Neuronal stem cell (in vitro differentiated cells): ENCODE results near the gene C10orf71.

Source experiments
- DNase-seq: peaks from one replicate; pipeline ENCODE4 v3.0.0-alpha.2; 2013; ENCODE audit warnings: low spot score
- H2AFZ ChIP-seq: one replicate; pipeline ENCODE4 v1.6.1; 2013; ENCODE audit warnings: mild to moderate bottlenecking, low read length, inconsistent platforms
- H2AK5ac ChIP-seq: 2 replicates; pipeline ENCODE4 v1.6.1; 2013; ENCODE audit warnings: low read depth, mild to moderate bottlenecking, inconsistent platforms, low read length, moderate library complexity, mixed read lengths
- H2BK120ac ChIP-seq: 2 replicates; pipeline ENCODE4 v1.6.1; 2013; ENCODE audit warnings: low read depth, mild to moderate bottlenecking, inconsistent platforms, low read length, moderate library complexity, mixed read lengths
- H2BK12ac ChIP-seq: one replicate; pipeline ENCODE4 v1.6.1; 2013; ENCODE audit warnings: low read length, inconsistent platforms
- H2BK15ac ChIP-seq: 2 replicates; pipeline ENCODE4 v1.6.1; 2013; ENCODE audit warnings: mild to moderate bottlenecking, low read length, inconsistent platforms, mixed read lengths
- H2BK5ac ChIP-seq: one replicate; pipeline ENCODE4 v1.6.1; 2013; ENCODE audit warnings: inconsistent platforms, mild to moderate bottlenecking, low read length, moderate library complexity
- H3K14ac ChIP-seq: one replicate; pipeline ENCODE4 v1.6.1; 2013; ENCODE audit warnings: low read length, inconsistent platforms
- H3K18ac ChIP-seq: 2 replicates; pipeline ENCODE4 v1.6.1; 2013; ENCODE audit warnings: low read length, inconsistent platforms
- H3K23ac ChIP-seq: 2 replicates; pipeline ENCODE4 v1.6.1; 2013; ENCODE audit warnings: low read depth, mild to moderate bottlenecking, mixed read lengths, low read length, inconsistent platforms; ENCODE audit not compliant: poor library complexity
- H3K27ac ChIP-seq: replicated peaks from 3 replicates; pipeline ENCODE4 v1.5.1; 2013; ENCODE audit warnings: low read length, inconsistent platforms
- H3K27me3 ChIP-seq, 3 experiments: 2 replicates each; pipeline ENCODE4 v1.6.1; 2013; ENCODE audit warnings: low read length in 3 of 3, mild to moderate bottlenecking in 2 of 3, inconsistent platforms in 1 of 3, low read depth in 1 of 3, mixed read lengths in 1 of 3, moderate library complexity in 1 of 3; ENCODE audit not compliant: control insufficient read depth in 3 of 3, insufficient read depth in 3 of 3
- H3K36me3 ChIP-seq, 2 donors: replicated peaks in 1 of 2; 2 replicates each; pipeline ENCODE4 v1.6.1; 2013; ENCODE audit warnings: low read length in 2 of 2; ENCODE audit not compliant: control insufficient read depth in 2 of 2, insufficient read depth in 2 of 2
- H3K4ac ChIP-seq: 2 replicates; pipeline ENCODE4 v1.6.1; 2013; ENCODE audit warnings: inconsistent platforms, mild to moderate bottlenecking, low read length, moderate library complexity
- H3K4me1 ChIP-seq, 2 donors: 1 replicate in 1 of 2; 2 replicates in 1 of 2; pipeline ENCODE4 v1.6.1; 2013; ENCODE audit warnings: low read length in 2 of 2, low read depth in 1 of 2; ENCODE audit not compliant: control insufficient read depth in 2 of 2, insufficient read depth in 1 of 2
- H3K4me2 ChIP-seq: one replicate; pipeline ENCODE4 v1.6.1; 2013; ENCODE audit warnings: mild to moderate bottlenecking, low read length, inconsistent platforms; ENCODE audit not compliant: insufficient read depth, poor library complexity, severe bottlenecking
- H3K4me3 ChIP-seq, 2 donors: 2 replicates each; pipeline ENCODE4 v1.5.1; 2013; ENCODE audit warnings: low read length in 2 of 2, mild to moderate bottlenecking in 2 of 2, inconsistent platforms in 1 of 2, moderate library complexity in 1 of 2
- H3K79me1 ChIP-seq: one replicate; pipeline ENCODE4 v1.6.1; 2013; ENCODE audit warnings: low read depth, mild to moderate bottlenecking, inconsistent platforms, low read length, moderate library complexity
- H3K9ac ChIP-seq: one replicate; pipeline ENCODE4 v1.6.1; 2013; ENCODE audit warnings: mild to moderate bottlenecking, low read depth, low read length, inconsistent platforms; ENCODE audit not compliant: poor library complexity
- H3K9me3 ChIP-seq, 2 donors: replicated peaks in 1 of 2; 2 replicates each; pipeline versions ENCODE3 to v1.6.1; 2013; ENCODE audit warnings: low read length in 2 of 2, mild to moderate bottlenecking in 2 of 2, inconsistent platforms in 1 of 2, low read depth in 1 of 2, mixed read lengths in 1 of 2, moderate library complexity in 1 of 2; ENCODE audit not compliant: control insufficient read depth in 2 of 2, insufficient read depth in 1 of 2
- H4K8ac ChIP-seq: one replicate; pipeline ENCODE4 v1.6.1; 2013; ENCODE audit warnings: low read depth, mild to moderate bottlenecking, inconsistent platforms, low read length, moderate library complexity
- H4K91ac ChIP-seq: one replicate; pipeline ENCODE4 v1.6.1; 2013; ENCODE audit warnings: low read length, low read depth, mild to moderate bottlenecking, inconsistent platforms; ENCODE audit not compliant: poor library complexity
- WGBS, 2 donors: extraction: QIAGEN DNeasy Blood & Tissue Kit; methylation state at CpG; one replicate each; pipeline ENCODE4 v1.1.7; 2013; ENCODE audit warnings: missing lambda C conversion rate in 2 of 2, mixed read lengths in 1 of 2; ENCODE audit not compliant: insufficient read length in 2 of 2, insufficient replicate concordance in 1 of 2; ENCODE audit errors: extremely low coverage in 2 of 2; 5-methylcytosine and 5-hydroxymethylcytosine counted together

Gene C10orf71

DNA sequence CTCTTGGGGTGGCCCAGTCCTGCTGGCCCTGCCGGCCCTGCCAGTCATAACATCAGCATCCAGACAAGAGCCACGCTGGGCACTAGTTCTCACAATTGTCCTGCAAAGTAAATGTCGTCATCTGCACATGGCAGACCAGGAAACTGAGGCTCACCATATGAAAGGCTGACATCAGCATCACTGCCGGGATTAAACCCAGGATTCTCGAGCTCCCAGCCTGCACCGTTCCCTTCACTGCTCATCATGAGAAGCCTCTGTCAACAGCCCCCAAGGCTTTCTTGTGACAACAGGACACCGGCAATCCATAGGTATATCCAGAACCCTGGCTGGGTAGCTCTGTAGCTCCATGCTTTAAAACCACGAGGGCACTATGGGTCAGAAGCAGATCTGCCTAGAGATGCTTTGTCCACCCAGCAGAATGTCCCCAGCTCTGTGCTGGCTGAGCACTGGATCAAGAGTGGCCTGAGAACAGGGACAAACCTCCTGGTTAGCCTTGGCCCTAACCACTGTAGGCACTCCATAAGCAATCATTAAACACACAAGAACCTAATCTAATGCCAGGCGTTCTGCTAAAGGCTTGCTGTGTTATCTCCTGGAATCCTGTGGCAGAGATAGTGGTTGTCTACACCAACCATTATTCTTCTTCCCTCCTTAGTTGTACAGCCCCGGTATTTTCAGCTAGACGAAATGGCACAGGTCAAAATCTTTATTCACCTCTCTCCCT, 41.2 kb upstream of the C10orf71 start:
- Histone ChIP-seq H3K4me2 (no peak overlapping the region), H3K27me3 (peaks cover 0 to 2% (median 0%) of the 10 kb centered on the region in 3 experiments), H3K9me3 (no peaks in the 10 kb centered on the region), H2AFZ (no peak overlapping the region), H3K14ac (no peak overlapping the region), H3K4me1 (no peaks in the 10 kb centered on the region), H3K23ac (no peak overlapping the region), H2BK120ac (no peak overlapping the region), H2BK15ac (no peak overlapping the region), H3K79me1 (peaks cover 1% of the 10 kb centered on the region), H3K18ac (no peak overlapping the region), H3K36me3 (no peaks in the 10 kb centered on the region), H3K4me3 (no peak overlapping the region), H3K27ac (no peak overlapping the region), H3K9ac (no peak overlapping the region), H3K4ac (no peak overlapping the region), H2BK12ac (no peak overlapping the region), H2BK5ac (no peak overlapping the region), H4K91ac (no peak overlapping the region), H2AK5ac (no peak overlapping the region), H4K8ac (no peak overlapping the region)
- DNase-seq = no peak
- no CpG with 5 or more reads among the region's 11 CpGs for WGBS, 2 donors

DNA sequence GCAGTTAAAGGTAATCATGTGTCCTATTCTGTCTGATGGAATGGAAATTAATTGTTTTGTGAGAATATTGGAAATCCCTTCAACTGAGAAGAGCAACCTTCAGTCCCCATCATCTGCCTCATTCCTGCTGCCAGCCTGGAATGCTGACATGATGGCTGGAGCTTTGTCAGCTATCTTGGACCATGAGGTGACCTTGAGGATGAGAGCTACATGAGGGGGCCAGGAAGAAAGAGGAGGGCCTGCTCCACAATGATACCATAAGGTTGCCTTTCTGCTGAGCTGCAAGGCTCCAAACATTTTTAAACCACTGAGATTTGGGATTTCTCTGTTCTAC, 40.7 kb upstream of the C10orf71 start:
- no peaks in the 10 kb centered on the region for H3K36me3 ChIP-seq

DNA sequence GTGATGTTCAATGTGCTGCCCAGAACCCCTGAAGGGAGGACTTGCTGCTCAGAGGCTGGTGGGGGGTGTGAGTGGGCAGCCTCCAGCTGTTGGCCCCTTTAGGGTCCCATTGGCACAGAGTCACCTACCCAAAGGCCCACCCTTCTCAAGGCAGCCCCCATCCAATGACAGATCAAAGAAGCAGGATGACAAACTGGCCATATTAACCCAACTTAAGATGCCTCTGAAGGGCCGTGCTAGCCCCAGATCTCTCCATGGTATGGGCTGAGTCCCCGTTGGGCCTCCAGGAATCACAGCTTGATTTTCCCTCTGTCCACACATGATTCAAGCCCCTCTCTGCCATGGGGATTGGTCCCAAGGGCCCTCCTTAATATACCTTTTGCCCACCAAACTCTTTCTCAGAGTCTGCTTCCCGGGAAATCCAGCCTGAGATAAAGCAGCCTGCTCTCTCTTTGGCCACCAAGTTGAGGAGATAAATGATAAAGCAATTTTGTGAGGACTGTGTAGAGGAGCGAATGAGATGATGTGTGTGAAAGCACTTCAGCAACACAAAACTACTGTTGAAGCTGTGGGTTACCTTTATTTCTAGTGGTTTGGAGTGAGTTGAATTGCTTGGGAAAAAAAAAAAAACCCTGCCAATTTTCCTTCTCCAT, 38.2 kb upstream of the C10orf71 start:
- no CpG with 5 or more reads among the region's 4 CpGs for WGBS, 2 donors
- no peaks in the 10 kb centered on the region for H3K4me1 ChIP-seq
- no peak overlapping the region for H2BK12ac ChIP-seq
- peak overlapping the region; percentile 38 for H3K14ac ChIP-seq
- H2BK120ac ChIP-seq = no peak overlapping the region
- no peak overlapping the region for H4K8ac ChIP-seq
- H3K4me3 ChIP-seq = no peak overlapping the region
- H4K91ac ChIP-seq = no peak overlapping the region
- peaks cover 0 to 7% of the 10 kb centered on the region in 2 donors for H3K9me3 ChIP-seq
- H3K9ac ChIP-seq = no peak overlapping the region
- no peak for DNase-seq
- no peak overlapping the region for H2AK5ac ChIP-seq
- peak overlapping the region; percentile 50 for H3K23ac ChIP-seq
- no peaks in the 10 kb centered on the region for H3K79me1 ChIP-seq
- H2BK5ac ChIP-seq = no peak overlapping the region
- no peak overlapping the region for H2BK15ac ChIP-seq
- H3K27me3 ChIP-seq = no peaks in the 10 kb centered on the region
- no peak overlapping the region for H2AFZ ChIP-seq
- no peak overlapping the region for H3K27ac ChIP-seq
- peak overlapping the region; percentile 35 for H3K18ac ChIP-seq
- no peaks in the 10 kb centered on the region for H3K36me3 ChIP-seq
- H3K4ac ChIP-seq = no peak overlapping the region
- no peak overlapping the region for H3K4me2 ChIP-seq

More for the DNA sequence above, 40.7 kb upstream of the C10orf71 start:
- H2AFZ ChIP-seq = no peak overlapping the region
- DNase-seq = no peak
- peaks cover 1% of the 10 kb centered on the region for H3K79me1 ChIP-seq
- no peak overlapping the region for H3K4ac ChIP-seq
- H3K18ac ChIP-seq = no peak overlapping the region
- H3K23ac ChIP-seq = no peak overlapping the region
- H2AK5ac ChIP-seq = no peak overlapping the region
- H2BK5ac ChIP-seq = no peak overlapping the region
- no peak overlapping the region for H3K27ac ChIP-seq
- H3K27me3 ChIP-seq = peaks cover 0 to 2% (median 0%) of the 10 kb centered on the region in 3 experiments
- H4K91ac ChIP-seq = no peak overlapping the region
- H3K4me3 ChIP-seq = no peak overlapping the region
- no peak overlapping the region for H2BK15ac ChIP-seq
- H3K4me1 ChIP-seq = no peaks in the 10 kb centered on the region
- no peak overlapping the region for H2BK12ac ChIP-seq
- H3K9me3 ChIP-seq = no peaks in the 10 kb centered on the region
- H3K14ac ChIP-seq = no peak overlapping the region
- no peak overlapping the region for H3K9ac ChIP-seq
- H3K4me2 ChIP-seq = no peak overlapping the region
- no peak overlapping the region for H4K8ac ChIP-seq
- no peak overlapping the region for H2BK120ac ChIP-seq

DNA sequence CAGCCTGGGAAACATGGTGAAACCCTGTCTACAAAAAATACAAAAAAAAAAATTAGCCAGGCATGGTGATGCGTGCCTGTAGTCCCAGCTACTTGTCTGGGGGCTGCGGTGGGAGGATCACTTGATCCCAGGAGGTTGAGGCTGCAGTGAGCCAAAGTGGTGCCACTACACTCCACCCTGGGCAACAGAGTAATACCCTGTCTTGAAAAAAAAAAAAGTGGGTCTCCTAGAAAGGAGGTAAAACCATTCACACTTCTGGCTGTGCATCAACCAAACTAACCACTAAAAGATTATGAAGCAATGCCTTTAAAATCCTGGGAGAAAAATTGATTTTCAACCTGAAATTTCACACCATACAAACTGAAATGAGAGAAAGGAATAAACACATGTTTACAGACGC, 35.4 kb upstream of the C10orf71 start:
- WGBS, 2 donors = no CpG with 5 or more reads among the region's 3 CpGs
- no peak for DNase-seq

More for the DNA sequence above, 35.4 kb upstream of the C10orf71 start:
- Histone ChIP-seq H3K27ac (no peak overlapping the region), H3K27me3 (no peaks in the 10 kb centered on the region), H3K9ac (no peak overlapping the region), H3K4ac (no peak overlapping the region), H2BK12ac (no peak overlapping the region), H3K14ac (no peak overlapping the region), H2AK5ac (no peak overlapping the region), H3K4me2 (no peak overlapping the region), H2BK5ac (no peak overlapping the region), H2BK120ac (no peak overlapping the region), H3K4me1 (no peaks in the 10 kb centered on the region), H2AFZ (no peak overlapping the region), H3K9me3 (peaks cover 0 to 7% of the 10 kb centered on the region in 2 donors), H3K36me3 (no peaks in the 10 kb centered on the region), H4K91ac (no peak overlapping the region), H3K23ac (no peak overlapping the region), H2BK15ac (no peak overlapping the region), H3K4me3 (no peak overlapping the region), H3K18ac (no peak overlapping the region), H4K8ac (no peak overlapping the region), H3K79me1 (no peaks in the 10 kb centered on the region)
